Mammary epithelial cell (primary cell): ENCODE results near the gene BTBD7.

Experiments used
- CTCF ChIP-seq, 2 donors: IDR thresholded peaks in 1 of 2; conservative IDR thresholded peaks in 1 of 2; 2 replicates each; pipeline ENCODE4 v1.5.1; 2011 to 2012; ENCODE audit warnings: inconsistent platforms in 2 of 2, low read length in 2 of 2, mild to moderate bottlenecking in 2 of 2, control low read depth in 1 of 2, low read depth in 1 of 2; ENCODE audit not compliant: insufficient read depth in 1 of 2; ENCODE audit errors: extremely low read depth in 1 of 2
- EZH2 ChIP-seq: IDR thresholded peaks from 2 replicates; pipeline ENCODE4 v1.6.1; 2012; ENCODE audit warnings: low read length, inconsistent platforms, borderline replicate concordance

- TF ChIP-seq CTCF (conservative IDR thresholded peaks at IDR 0.05 in 1 of 2, IDR thresholded peaks at IDR 0.05 in 1 of 2; ENCODE audit: extremely low read depth in 1 of 2, insufficient read depth in 1 of 2, low read depth in 1 of 2, low read length in 2 of 2) (no peak), EZH2 (no peak)
Observed at GRCh38 chr14:93268406-93268805, 64.4 kb downstream of the BTBD7 start.
